ENCODE measurements around the gene ZFR2.

DNA sequence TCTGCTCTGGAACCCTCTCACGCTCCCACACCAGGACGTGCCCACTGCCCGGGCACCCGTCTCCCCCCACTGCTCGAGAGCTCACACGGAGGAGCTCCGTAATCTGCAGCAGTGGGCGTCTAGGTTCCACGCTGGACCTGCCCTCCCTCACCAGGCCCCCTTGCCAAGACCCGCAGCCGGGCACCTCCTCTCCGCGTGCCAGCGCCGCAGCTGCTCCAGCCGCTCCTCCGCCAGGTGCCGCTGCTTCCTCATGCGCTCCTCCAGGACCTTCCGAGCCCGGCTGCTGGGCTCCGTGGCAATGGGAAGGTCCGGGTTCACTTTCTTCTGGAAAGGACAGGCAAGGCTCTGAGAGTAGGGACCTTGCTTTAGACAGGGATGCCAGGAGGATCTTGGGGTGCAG, 47.7 kb downstream of the ZFR2 start:
- TF ChIP-seq POLR2A (IDR thresholded peaks at IDR 0.05; ENCODE audit: low read length), result no peak
- no peak for TF ChIP-seq GATA1 (IDR thresholded peaks at IDR 0.05; ENCODE audit: low read depth, low read length)

Data from erythroblast (primary cell).